Measurements from ENCODE around the gene COL6A1. TPM values are rescaled to one million over a fixed set of nuclear protein-coding genes. Genes with fewer than 3 reads are reported as not detected.

COL6A1 gene
- total RNA-seq, 1 experiment from 2014 or later = 87.5 TPM

GRCh38 chr21:45987121-45987711 lies 5.6 kb downstream of the COL6A1 start:
- TF ChIP-seq YY1 (IDR thresholded peaks at IDR 0.05; ENCODE audit: extremely low read depth, insufficient replicate concordance, low read depth, low read length) (no peak), POLR2A (IDR thresholded peaks at IDR 0.05; ENCODE audit: borderline replicate concordance, extremely low read depth, insufficient read depth, insufficient read length) (no peak), ELF1 (IDR thresholded peaks at IDR 0.05; ENCODE audit: borderline replicate concordance, low read depth) (no peak), SIN3A (IDR thresholded peaks at IDR 0.05; ENCODE audit: low read depth) (no peak), MAX (IDR thresholded peaks at IDR 0.05) (no peak), TCF7L2 (IDR thresholded peaks at IDR 0.05; ENCODE audit: borderline replicate concordance, extremely low read depth, insufficient read depth, insufficient read length) (no peak), JUND (IDR thresholded peaks at IDR 0.05) (no peak), RAD21 (IDR thresholded peaks at IDR 0.05; ENCODE audit: low read depth) (no peak), ZFX (IDR thresholded peaks at IDR 0.05) (no peak), SP1 (IDR thresholded peaks at IDR 0.05; ENCODE audit: low read depth) (no peak), POLR2AphosphoS5 (IDR thresholded peaks at IDR 0.05; ENCODE audit: low read depth, low read length) (no peak), EZH2 (IDR thresholded peaks at IDR 0.05) (no peak), EZH2phosphoT487 (IDR thresholded peaks at IDR 0.05; ENCODE audit: borderline replicate concordance) (no peak), CBX3 (IDR thresholded peaks at IDR 0.05; ENCODE audit: low read depth) (no peak), CEBPB (IDR thresholded peaks at IDR 0.05; ENCODE audit: low read depth) (no peak), FOSL1 (IDR thresholded peaks at IDR 0.05; ENCODE audit: low read depth) (no peak), SRF (IDR thresholded peaks at IDR 0.05; ENCODE audit: low read depth) (no peak)
- TF ChIP-seq, protein P1, sequence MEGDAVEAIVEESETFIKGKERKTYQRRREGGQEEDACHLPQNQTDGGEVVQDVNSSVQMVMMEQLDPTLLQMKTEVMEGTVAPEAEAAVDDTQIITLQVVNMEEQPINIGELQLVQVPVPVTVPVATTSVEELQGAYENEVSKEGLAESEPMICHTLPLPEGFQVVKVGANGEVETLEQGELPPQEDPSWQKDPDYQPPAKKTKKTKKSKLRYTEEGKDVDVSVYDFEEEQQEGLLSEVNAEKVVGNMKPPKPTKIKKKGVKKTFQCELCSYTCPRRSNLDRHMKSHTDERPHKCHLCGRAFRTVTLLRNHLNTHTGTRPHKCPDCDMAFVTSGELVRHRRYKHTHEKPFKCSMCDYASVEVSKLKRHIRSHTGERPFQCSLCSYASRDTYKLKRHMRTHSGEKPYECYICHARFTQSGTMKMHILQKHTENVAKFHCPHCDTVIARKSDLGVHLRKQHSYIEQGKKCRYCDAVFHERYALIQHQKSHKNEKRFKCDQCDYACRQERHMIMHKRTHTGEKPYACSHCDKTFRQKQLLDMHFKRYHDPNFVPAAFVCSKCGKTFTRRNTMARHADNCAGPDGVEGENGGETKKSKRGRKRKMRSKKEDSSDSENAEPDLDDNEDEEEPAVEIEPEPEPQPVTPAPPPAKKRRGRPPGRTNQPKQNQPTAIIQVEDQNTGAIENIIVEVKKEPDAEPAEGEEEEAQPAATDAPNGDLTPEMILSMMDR (IDR thresholded peaks at IDR 0.05 in 2 of 3, conservative IDR thresholded peaks at IDR 0.05 in 1 of 3; ENCODE audit: borderline replicate concordance in 1 of 3, insufficient read depth in 1 of 3, low read depth in 2 of 3, low read length in 2 of 3) = no peak
- TF ChIP-seq, protein P2, sequence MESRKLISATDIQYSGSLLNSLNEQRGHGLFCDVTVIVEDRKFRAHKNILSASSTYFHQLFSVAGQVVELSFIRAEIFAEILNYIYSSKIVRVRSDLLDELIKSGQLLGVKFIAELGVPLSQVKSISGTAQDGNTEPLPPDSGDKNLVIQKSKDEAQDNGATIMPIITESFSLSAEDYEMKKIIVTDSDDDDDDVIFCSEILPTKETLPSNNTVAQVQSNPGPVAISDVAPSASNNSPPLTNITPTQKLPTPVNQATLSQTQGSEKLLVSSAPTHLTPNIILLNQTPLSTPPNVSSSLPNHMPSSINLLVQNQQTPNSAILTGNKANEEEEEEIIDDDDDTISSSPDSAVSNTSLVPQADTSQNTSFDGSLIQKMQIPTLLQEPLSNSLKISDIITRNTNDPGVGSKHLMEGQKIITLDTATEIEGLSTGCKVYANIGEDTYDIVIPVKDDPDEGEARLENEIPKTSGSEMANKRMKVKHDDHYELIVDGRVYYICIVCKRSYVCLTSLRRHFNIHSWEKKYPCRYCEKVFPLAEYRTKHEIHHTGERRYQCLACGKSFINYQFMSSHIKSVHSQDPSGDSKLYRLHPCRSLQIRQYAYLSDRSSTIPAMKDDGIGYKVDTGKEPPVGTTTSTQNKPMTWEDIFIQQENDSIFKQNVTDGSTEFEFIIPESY (IDR thresholded peaks at IDR 0.05; ENCODE audit: extremely low read depth, insufficient replicate concordance, low read length) = no peak
- ChIA-PET POLR2A (no interaction called here), CTCF (no interaction called here), RAD21 (ENCODE audit: low non-redundant PET in 1 of 2, low total read pairs in 2 of 2, uncharacterized antibody in 2 of 2, unreplicated experiment in 2 of 2) (no interaction called here)
- no peaks in the 10 kb centered on the region; the same call in 1 of the 2 replicates for H3K79me2 ChIP-seq (ENCODE audit: insufficient read depth, low read length)
- peaks cover 0 to 10% of the 10 kb centered on the region in 2 experiments; a peak in 2 of 4 replicates for H3K4me1 ChIP-seq (ENCODE audit: control insufficient read depth in 1 of 2, insufficient read depth in 2 of 2, low read length in 2 of 2)
- H3K9ac ChIP-seq (ENCODE audit: low read length) = no peak overlapping the region
- H3K9me2 ChIP-seq (ENCODE audit: insufficient read depth) = no peaks in the 10 kb centered on the region
- intact Hi-C loops (cut with micrococcal nuclease) = no loop called here
- no peak overlapping the region for H2AFZ ChIP-seq (ENCODE audit: low read depth, low read length, poor library complexity, severe bottlenecking)
- H4K20me1 ChIP-seq (ENCODE audit: insufficient read depth) = no peaks in the 10 kb centered on the region
- peaks cover 0 to 15% of the 10 kb centered on the region in 2 experiments; a peak in 2 of 4 replicates for H3K36me3 ChIP-seq (ENCODE audit: control insufficient read depth in 1 of 2, insufficient read depth in 2 of 2, low read length in 2 of 2)
- no peak overlapping the region for H3K4me3 ChIP-seq (replicated peaks in 1 of 2; ENCODE audit: low read depth in 1 of 2, low read length in 2 of 2)
- no peaks in the 10 kb centered on the region for H3K27me3 ChIP-seq (ENCODE audit: insufficient read depth, low read length)
- H3K27ac ChIP-seq (ENCODE audit: low read depth, low read length) = no peak overlapping the region
- no TSS peak for BruUV-seq (replicated peaks)
- DNase-seq (ENCODE audit: low read depth, low spot score) (no peak), ATAC-seq (no peak)
- no peaks in the 10 kb centered on the region for H3K9me3 ChIP-seq (ENCODE audit: control insufficient read depth in 1 of 2, insufficient read depth in 1 of 2, low read depth in 1 of 2, low read length in 2 of 2)
- H3K4me2 ChIP-seq (ENCODE audit: low read length) = no peak overlapping the region
